K562 (cell line): ENCODE data around the gene SORT1. TPM values are rescaled to one million over a fixed set of nuclear protein-coding genes. Genes with fewer than 3 reads are reported as not detected.
A peak's percentile ranks its signal among the peaks of the same experiment; 100 is the strongest.

ENCODE experiments used
- ARNT ChIP-seq, 2 experiments: fragments of 450-650 bp; IDR thresholded peaks; 2 replicates each; pipeline ENCODE4 v1.6.1; 2016; ENCODE audit warnings: mild to moderate bottlenecking in 1 of 2
- CCNT2 ChIP-seq: IDR thresholded peaks from 2 replicates; pipeline ENCODE4 v1.6.1; 2011; ENCODE audit warnings: borderline replicate concordance, low read depth, mild to moderate bottlenecking, moderate library complexity, mixed read lengths, low read length; ENCODE audit not compliant: insufficient read length; ENCODE audit errors: extremely low read depth
- EGR1 ChIP-seq: fragments of 450-650 bp; conservative IDR thresholded peaks from 2 replicates; pipeline ENCODE4 v1.6.1; 2017; ENCODE audit warnings: mild to moderate bottlenecking
- HNRNPH1 ChIP-seq: fragments of 200-400 bp; formaldehyde crosslinking; optimal IDR thresholded peaks from 2 replicates; pipeline ENCODE3; 2017; ENCODE audit warnings: low read depth, mild to moderate bottlenecking, low read length, moderate library complexity
- MTF1 ChIP-seq: fragments of 250-450 bp; sonication (Bioruptor Pico); IDR thresholded peaks from 2 replicates; pipeline ENCODE4 v1.9.0; 2021; ENCODE audit warnings: moderate library complexity, mild to moderate bottlenecking, inconsistent platforms, borderline replicate concordance
- NEUROD1 ChIP-seq: fragments of 150-350 bp; IDR thresholded peaks from 2 replicates; pipeline ENCODE4 v1.6.1; 2014; ENCODE audit warnings: borderline replicate concordance, low read length, low read depth; ENCODE audit not compliant: partially characterized antibody
- POLR2AphosphoS2 ChIP-seq: IDR thresholded peaks from 2 replicates; pipeline ENCODE4 v1.6.1; 2012; ENCODE audit warnings: low read length, improper control_type of control experiment
- SIRT6 ChIP-seq: IDR thresholded peaks from one replicate; pipeline ENCODE4 v1.6.1; 2012; ENCODE audit warnings: low read depth, mild to moderate bottlenecking, control low read depth, inconsistent platforms, low read length, moderate library complexity
- TAL1 ChIP-seq: fragments of 450-650 bp; IDR thresholded peaks from 2 replicates; pipeline ENCODE4 v1.6.1; 2016; ENCODE audit warnings: mild to moderate bottlenecking
- TBL1XR1 ChIP-seq, 2 experiments: IDR thresholded peaks; 2 replicates each; pipeline ENCODE4 v1.6.1; 2012; ENCODE audit warnings: improper control_type of control experiment in 2 of 2, low read length in 2 of 2, mild to moderate bottlenecking in 1 of 2
- ZKSCAN1 ChIP-seq: fragments of 150-350 bp; IDR thresholded peaks from 2 replicates; pipeline ENCODE4 v1.6.1; 2016; ENCODE audit warnings: low read depth, low read length
- ZNF431 ChIP-seq: sonication (generic); formaldehyde crosslinking; IDR thresholded peaks from 2 replicates; pipeline ENCODE4 v1.8.0; 2022; ENCODE audit warnings: mild to moderate bottlenecking, missing genetic modification reagents
- polyA plus RNA-seq, 8 experiments: library from polyadenylated mRNA; depleted of rRNA in 4 of 8; stranded (reverse) in 5 of 8; unstranded in 3 of 8; fragments of >200 nt; fragmentation: Nextera tagmentation in 2 of 8; fragmentation: Illumina TruSeq in 1 of 8; extraction: Ambion mirVana in 2 of 8; extraction: Trizol in 1 of 8; gene quantifications; 2 replicates each; pipeline versions ENCODE4 v1.2.1 to v1.2.3, GENCODE V29; 2011 to 2014; ENCODE audit warnings: inconsistent platforms in 1 of 8, missing spikeins in 1 of 8
- total RNA-seq, 7 experiments: library from RNA; depleted of rRNA in 6 of 7; stranded (reverse); fragments of >200 nt in 6 of 7; fragmentation: Illumina TruSeq in 2 of 7; extraction: Trizol in 2 of 7; gene quantifications; 2 replicates each; pipeline versions ENCODE4 v1.2.1 to v1.2.3, GENCODE V29; 2011 to 2021; ENCODE audit warnings: low replicate concordance in 1 of 7
- TF ChIP-seq, protein P1 (sequence below), 3 experiments: fragments of 200-800 bp in 1 of 3; sonication (Bioruptor generic) in 1 of 3; sonication (generic) in 1 of 3; formaldehyde crosslinking in 1 of 3; IDR thresholded peaks; 2 replicates each; pipeline versions ENCODE4 v1.6.1 to v1.8.0; 2016 to 2022; ENCODE audit warnings: mild to moderate bottlenecking in 2 of 3, missing compliant biosample characterization in 2 of 3, missing genetic modification characterization in 2 of 3, missing genetic modification reagents in 1 of 3
- TF ChIP-seq, protein P2 (sequence below): fragments of 450-650 bp; IDR thresholded peaks from 2 replicates; pipeline ENCODE4 v1.6.1; 2017; ENCODE audit warnings: antibody characterized with exemption, mild to moderate bottlenecking
- TF ChIP-seq, protein P3 (sequence below): IDR thresholded peaks from 3 replicates; pipeline ENCODE4 v1.6.1; 2011; ENCODE audit warnings: borderline replicate concordance, mild to moderate bottlenecking; ENCODE audit not compliant: insufficient read length, insufficient read depth
- TF ChIP-seq, protein P4 (sequence below): IDR thresholded peaks from 2 replicates; pipeline ENCODE4 v1.6.1; 2011; ENCODE audit not compliant: insufficient read length; ENCODE audit errors: extremely low read depth
- TF ChIP-seq, protein P5 (sequence below): fragments of 250-450 bp; sonication (Bioruptor Pico); IDR thresholded peaks from 2 replicates; pipeline ENCODE4 v1.8.0; 2021; ENCODE audit warnings: moderate library complexity, mild to moderate bottlenecking, inconsistent platforms

Gene SORT1
- total and polyA plus RNA-seq, 9 of the 15 experiments (the other 6 are each of a cell fraction or from before 2014, with no cell fraction given) = 27.4 to 112 (median 65.0) TPM

DNA sequence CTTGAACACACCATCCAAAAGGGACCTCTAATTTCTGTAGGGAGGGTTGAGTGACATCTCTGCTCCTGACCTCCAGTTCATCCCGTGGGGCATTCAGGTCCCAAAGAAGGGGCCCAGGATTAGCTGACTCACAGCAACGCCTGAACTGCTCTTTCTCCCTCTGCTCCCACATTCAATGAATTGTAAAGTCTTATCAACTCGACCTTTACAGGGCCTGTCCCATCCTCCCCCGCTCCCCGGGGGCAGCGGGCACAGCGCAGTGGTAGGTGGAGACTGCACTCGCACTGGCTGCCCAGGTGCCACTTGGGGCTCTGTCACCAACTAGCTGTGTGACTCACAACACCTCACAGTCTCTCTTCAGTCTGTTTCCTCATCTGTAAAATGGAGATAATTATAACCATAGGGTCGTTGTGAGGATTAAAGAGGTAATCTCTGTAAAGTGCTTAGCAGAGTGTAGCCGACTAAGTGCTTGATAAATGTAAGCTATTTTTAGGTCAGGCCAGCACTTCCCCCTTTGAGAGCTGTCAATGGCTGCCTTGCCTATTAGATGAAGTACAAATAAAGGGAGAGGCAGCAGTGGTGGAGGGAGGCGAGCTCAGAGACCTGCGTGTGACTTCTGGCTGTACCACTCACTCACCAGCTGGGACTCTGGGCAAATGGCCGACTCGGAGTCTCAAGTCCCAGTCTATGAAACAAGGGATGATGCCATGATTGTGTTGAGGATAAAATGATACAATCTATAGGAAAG, 90.3 kb downstream of the SORT1 start (continued):
- TF ChIP-seq MTF1 (CRISPR knock-in tag) (no peak), ZKSCAN1 (no peak; the same call in 1 of the 2 replicates), ARNT (IDR thresholded peaks at IDR 0.05) (0 out of 4 replicates have a peak, but pooled peaks of 1 of the 2 experiments have one; percentile 49), SIRT6 (no peak), ZNF431 (CRISPR knock-in tag) (peak; percentile 59; the same call in 1 of the 2 replicates), CCNT2 (peak; percentile 74), TAL1 (peak; percentile 68), POLR2AphosphoS2 (no peak), HNRNPH1 (no peak), EGR1 (peak; percentile 85), NEUROD1 (peak; percentile 37), TBL1XR1 (IDR thresholded peaks at IDR 0.05; ENCODE audit: low read length in 2 of 2) (peak; percentile 9 to 82; a peak in 1 of 4 replicates)
- TF ChIP-seq, protein P1, sequence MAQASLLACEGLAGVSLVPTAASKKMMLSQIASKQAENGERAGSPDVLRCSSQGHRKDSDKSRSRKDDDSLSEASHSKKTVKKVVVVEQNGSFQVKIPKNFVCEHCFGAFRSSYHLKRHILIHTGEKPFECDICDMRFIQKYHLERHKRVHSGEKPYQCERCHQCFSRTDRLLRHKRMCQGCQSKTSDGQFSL (CRISPR knock-in tag; IDR thresholded peaks at IDR 0.05) = no peak
- TF ChIP-seq, protein P1 (tag; IDR thresholded peaks at IDR 0.05) = no peak
- TF ChIP-seq, protein P2, sequence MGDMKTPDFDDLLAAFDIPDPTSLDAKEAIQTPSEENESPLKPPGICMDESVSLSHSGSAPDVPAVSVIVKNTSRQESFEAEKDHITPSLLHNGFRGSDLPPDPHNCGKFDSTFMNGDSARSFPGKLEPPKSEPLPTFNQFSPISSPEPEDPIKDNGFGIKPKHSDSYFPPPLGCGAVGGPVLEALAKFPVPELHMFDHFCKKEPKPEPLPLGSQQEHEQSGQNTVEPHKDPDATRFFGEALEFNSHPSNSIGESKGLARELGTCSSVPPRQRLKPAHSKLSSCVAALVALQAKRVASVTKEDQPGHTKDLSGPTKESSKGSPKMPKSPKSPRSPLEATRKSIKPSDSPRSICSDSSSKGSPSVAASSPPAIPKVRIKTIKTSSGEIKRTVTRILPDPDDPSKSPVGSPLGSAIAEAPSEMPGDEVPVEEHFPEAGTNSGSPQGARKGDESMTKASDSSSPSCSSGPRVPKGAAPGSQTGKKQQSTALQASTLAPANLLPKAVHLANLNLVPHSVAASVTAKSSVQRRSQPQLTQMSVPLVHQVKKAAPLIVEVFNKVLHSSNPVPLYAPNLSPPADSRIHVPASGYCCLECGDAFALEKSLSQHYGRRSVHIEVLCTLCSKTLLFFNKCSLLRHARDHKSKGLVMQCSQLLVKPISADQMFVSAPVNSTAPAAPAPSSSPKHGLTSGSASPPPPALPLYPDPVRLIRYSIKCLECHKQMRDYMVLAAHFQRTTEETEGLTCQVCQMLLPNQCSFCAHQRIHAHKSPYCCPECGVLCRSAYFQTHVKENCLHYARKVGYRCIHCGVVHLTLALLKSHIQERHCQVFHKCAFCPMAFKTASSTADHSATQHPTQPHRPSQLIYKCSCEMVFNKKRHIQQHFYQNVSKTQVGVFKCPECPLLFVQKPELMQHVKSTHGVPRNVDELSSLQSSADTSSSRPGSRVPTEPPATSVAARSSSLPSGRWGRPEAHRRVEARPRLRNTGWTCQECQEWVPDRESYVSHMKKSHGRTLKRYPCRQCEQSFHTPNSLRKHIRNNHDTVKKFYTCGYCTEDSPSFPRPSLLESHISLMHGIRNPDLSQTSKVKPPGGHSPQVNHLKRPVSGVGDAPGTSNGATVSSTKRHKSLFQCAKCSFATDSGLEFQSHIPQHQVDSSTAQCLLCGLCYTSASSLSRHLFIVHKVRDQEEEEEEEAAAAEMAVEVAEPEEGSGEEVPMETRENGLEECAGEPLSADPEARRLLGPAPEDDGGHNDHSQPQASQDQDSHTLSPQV = no peak
- TF ChIP-seq, protein P3, sequence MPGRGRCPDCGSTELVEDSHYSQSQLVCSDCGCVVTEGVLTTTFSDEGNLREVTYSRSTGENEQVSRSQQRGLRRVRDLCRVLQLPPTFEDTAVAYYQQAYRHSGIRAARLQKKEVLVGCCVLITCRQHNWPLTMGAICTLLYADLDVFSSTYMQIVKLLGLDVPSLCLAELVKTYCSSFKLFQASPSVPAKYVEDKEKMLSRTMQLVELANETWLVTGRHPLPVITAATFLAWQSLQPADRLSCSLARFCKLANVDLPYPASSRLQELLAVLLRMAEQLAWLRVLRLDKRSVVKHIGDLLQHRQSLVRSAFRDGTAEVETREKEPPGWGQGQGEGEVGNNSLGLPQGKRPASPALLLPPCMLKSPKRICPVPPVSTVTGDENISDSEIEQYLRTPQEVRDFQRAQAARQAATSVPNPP = no peak
- TF ChIP-seq, protein P4, sequence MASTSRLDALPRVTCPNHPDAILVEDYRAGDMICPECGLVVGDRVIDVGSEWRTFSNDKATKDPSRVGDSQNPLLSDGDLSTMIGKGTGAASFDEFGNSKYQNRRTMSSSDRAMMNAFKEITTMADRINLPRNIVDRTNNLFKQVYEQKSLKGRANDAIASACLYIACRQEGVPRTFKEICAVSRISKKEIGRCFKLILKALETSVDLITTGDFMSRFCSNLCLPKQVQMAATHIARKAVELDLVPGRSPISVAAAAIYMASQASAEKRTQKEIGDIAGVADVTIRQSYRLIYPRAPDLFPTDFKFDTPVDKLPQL = no peak
- TF ChIP-seq, protein P5, sequence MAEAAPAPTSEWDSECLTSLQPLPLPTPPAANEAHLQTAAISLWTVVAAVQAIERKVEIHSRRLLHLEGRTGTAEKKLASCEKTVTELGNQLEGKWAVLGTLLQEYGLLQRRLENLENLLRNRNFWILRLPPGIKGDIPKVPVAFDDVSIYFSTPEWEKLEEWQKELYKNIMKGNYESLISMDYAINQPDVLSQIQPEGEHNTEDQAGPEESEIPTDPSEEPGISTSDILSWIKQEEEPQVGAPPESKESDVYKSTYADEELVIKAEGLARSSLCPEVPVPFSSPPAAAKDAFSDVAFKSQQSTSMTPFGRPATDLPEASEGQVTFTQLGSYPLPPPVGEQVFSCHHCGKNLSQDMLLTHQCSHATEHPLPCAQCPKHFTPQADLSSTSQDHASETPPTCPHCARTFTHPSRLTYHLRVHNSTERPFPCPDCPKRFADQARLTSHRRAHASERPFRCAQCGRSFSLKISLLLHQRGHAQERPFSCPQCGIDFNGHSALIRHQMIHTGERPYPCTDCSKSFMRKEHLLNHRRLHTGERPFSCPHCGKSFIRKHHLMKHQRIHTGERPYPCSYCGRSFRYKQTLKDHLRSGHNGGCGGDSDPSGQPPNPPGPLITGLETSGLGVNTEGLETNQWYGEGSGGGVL (CRISPR knock-in tag) = no peak
